Memory B cell (primary cell): ENCODE results near the gene BPIFB2.

Experiments used
- ATAC-seq: fragments of 150-1000 bp; cut with Tn5 transposase; 2 replicates; pipeline ENCODE4 v1.10.0; 2021; ENCODE audit warnings: low read depth, mild to moderate bottlenecking, moderate library complexity
- DNase-seq, 2 donors: peaks; one replicate each; pipeline ENCODE4 v3.0.0; 2022; ENCODE audit warnings: low spot score in 2 of 2
- H3K27ac Mint-ChIP-seq: one replicate; pipeline ENCODE4 v1.8.0; 2022; ENCODE audit warnings: mild to moderate bottlenecking, moderate library complexity, mixed read lengths
- H3K27me3 Mint-ChIP-seq: one replicate; pipeline ENCODE4 v1.8.0; 2022; ENCODE audit warnings: mixed read lengths
- H3K36me3 Mint-ChIP-seq: one replicate; pipeline ENCODE4 v1.8.0; 2022; ENCODE audit warnings: mild to moderate bottlenecking, mixed read lengths
- H3K4me1 Mint-ChIP-seq: one replicate; pipeline ENCODE4 v1.8.0; 2022; ENCODE audit warnings: mixed read lengths
- H3K4me3 Mint-ChIP-seq: one replicate; pipeline ENCODE4 v1.8.0; 2022; ENCODE audit warnings: mild to moderate bottlenecking, moderate library complexity, mixed read lengths
- H3K9me3 Mint-ChIP-seq: one replicate; pipeline ENCODE4 v1.8.0; 2022; ENCODE audit warnings: mixed read lengths

BPIFB2 gene

GRCh38 chr20:33023439-33024242, 16.1 kb downstream of the BPIFB2 start:
- DNase-seq (no peak), ATAC-seq (no peak)
- Mint-ChIP-seq H3K9me3 (no peaks in the 10 kb centered on the region), H3K4me1 (peaks cover 4% of the 10 kb centered on the region), H3K27ac (no peak overlapping the region), H3K36me3 (no peaks in the 10 kb centered on the region), H3K4me3 (no peak overlapping the region), H3K27me3 (peaks cover 1% of the 10 kb centered on the region)

GRCh38 chr20:33024243-33024560, 16.7 kb downstream of the BPIFB2 start:
- ATAC-seq: no peak
- no peak overlapping the region for H3K27ac Mint-ChIP-seq
- H3K27me3 Mint-ChIP-seq: peaks cover 1% of the 10 kb centered on the region
- H3K36me3 Mint-ChIP-seq: no peaks in the 10 kb centered on the region
- H3K4me1 Mint-ChIP-seq: peaks cover 4% of the 10 kb centered on the region
- no peak overlapping the region for H3K4me3 Mint-ChIP-seq
- H3K9me3 Mint-ChIP-seq: no peaks in the 10 kb centered on the region
- no peak for DNase-seq

GRCh38 chr20:33024609-33025317, 17.3 kb downstream of the BPIFB2 start:
- Mint-ChIP-seq H3K27me3 (peaks cover 1% of the 10 kb centered on the region), H3K4me3 (no peak overlapping the region), H3K27ac (no peak overlapping the region), H3K36me3 (no peaks in the 10 kb centered on the region), H3K4me1 (peaks cover 4% of the 10 kb centered on the region), H3K9me3 (no peaks in the 10 kb centered on the region)
- ATAC-seq (no peak), DNase-seq (no peak)

- Mint-ChIP-seq H3K4me3 (no peak overlapping the region), H3K36me3 (no peaks in the 10 kb centered on the region), H3K27ac (no peak overlapping the region), H3K27me3 (peaks cover 1% of the 10 kb centered on the region), H3K4me1 (peaks cover 4% of the 10 kb centered on the region), H3K9me3 (no peaks in the 10 kb centered on the region)
- no peak for ATAC-seq
- DNase-seq: no peak
Measured at GRCh38 chr20:33025318-33025876, 17.9 kb downstream of the BPIFB2 start.

GRCh38 chr20:33026072-33026778, 18.7 kb downstream of the BPIFB2 start:
- no peaks in the 10 kb centered on the region for H3K36me3 Mint-ChIP-seq
- no peaks in the 10 kb centered on the region for H3K9me3 Mint-ChIP-seq
- peaks cover 1% of the 10 kb centered on the region for H3K4me1 Mint-ChIP-seq
- DNase-seq (no peak), ATAC-seq (no peak)
- no peak overlapping the region for H3K4me3 Mint-ChIP-seq
- no peak overlapping the region for H3K27ac Mint-ChIP-seq
- H3K27me3 Mint-ChIP-seq: peaks cover 1% of the 10 kb centered on the region

GRCh38 chr20:33026779-33027759, 19.6 kb downstream of the BPIFB2 start:
- H3K9me3 Mint-ChIP-seq: no peaks in the 10 kb centered on the region
- H3K36me3 Mint-ChIP-seq: no peaks in the 10 kb centered on the region
- H3K27ac Mint-ChIP-seq: no peak overlapping the region

GRCh38 chr20:33027769-33028751, 20.6 kb downstream of the BPIFB2 start:
- H3K36me3 Mint-ChIP-seq: no peaks in the 10 kb centered on the region
- no peak overlapping the region for H3K4me3 Mint-ChIP-seq
- no peaks in the 10 kb centered on the region for H3K4me1 Mint-ChIP-seq
- peaks cover under 1% of the 10 kb centered on the region for H3K9me3 Mint-ChIP-seq
- DNase-seq: no peak
- ATAC-seq: no peak
- H3K27ac Mint-ChIP-seq: no peak overlapping the region
- peaks cover 1% of the 10 kb centered on the region for H3K27me3 Mint-ChIP-seq

More at GRCh38 chr20:33026779-33027759, 19.6 kb downstream of the BPIFB2 start:
- ATAC-seq: no peak
- Mint-ChIP-seq H3K4me3 (no peak overlapping the region), H3K27me3 (peaks cover 1% of the 10 kb centered on the region), H3K4me1 (no peaks in the 10 kb centered on the region)
- no peak for DNase-seq

GRCh38 chr20:33028875-33029274, 21.4 kb downstream of the BPIFB2 start:
- Mint-ChIP-seq H3K36me3 (no peaks in the 10 kb centered on the region), H3K4me3 (no peak overlapping the region), H3K27ac (no peak overlapping the region), H3K4me1 (no peaks in the 10 kb centered on the region), H3K9me3 (peaks cover 3% of the 10 kb centered on the region), H3K27me3 (no peaks in the 10 kb centered on the region)
- DNase-seq (no peak), ATAC-seq (no peak)

GRCh38 chr20:33030076-33030475, 22.6 kb downstream of the BPIFB2 start:
- Mint-ChIP-seq H3K36me3 (no peaks in the 10 kb centered on the region), H3K27ac (no peak overlapping the region), H3K27me3 (peaks cover 2% of the 10 kb centered on the region), H3K4me1 (no peaks in the 10 kb centered on the region), H3K4me3 (no peak overlapping the region), H3K9me3 (peaks cover 3% of the 10 kb centered on the region)
- DNase-seq: no peak
- no peak for ATAC-seq

- peaks cover 3% of the 10 kb centered on the region for H3K9me3 Mint-ChIP-seq
- H3K4me3 Mint-ChIP-seq: no peak overlapping the region
- no peak overlapping the region for H3K27ac Mint-ChIP-seq
- peaks cover 2% of the 10 kb centered on the region for H3K27me3 Mint-ChIP-seq
- no peak for DNase-seq
- H3K4me1 Mint-ChIP-seq: no peaks in the 10 kb centered on the region
- H3K36me3 Mint-ChIP-seq: no peaks in the 10 kb centered on the region
- no peak for ATAC-seq
Measured at GRCh38 chr20:33030569-33030968, 23.1 kb downstream of the BPIFB2 start.

- Mint-ChIP-seq H3K27me3 (peaks cover 2% of the 10 kb centered on the region), H3K9me3 (peaks cover 3% of the 10 kb centered on the region), H3K36me3 (no peaks in the 10 kb centered on the region), H3K4me1 (no peaks in the 10 kb centered on the region), H3K4me3 (no peak within 1 kb of the TSS), H3K27ac (no peak within 1 kb of the TSS)
- ATAC-seq (no peak), DNase-seq (no peak)
Measured at GRCh38 chr20:33031531-33031930, 24.0 kb downstream of the BPIFB2 start, which contains the start of gene BPIFB6. Gene BPIFB6 (plus strand): TSS chr20:33031648. CDS start chr20:33031648, 0 bp downstream.

- Mint-ChIP-seq H3K4me1 (no peaks in the 10 kb centered on the region), H3K27ac (no peak overlapping the region), H3K9me3 (peaks cover 3% of the 10 kb centered on the region), H3K27me3 (peaks cover 2% of the 10 kb centered on the region), H3K36me3 (no peaks in the 10 kb centered on the region), H3K4me3 (no peak overlapping the region)
- DNase-seq (no peak), ATAC-seq (no peak)
Measured at GRCh38 chr20:33032555-33032954, 25.1 kb downstream of the BPIFB2 start.
